K562 (cell line): ENCODE measurements around the gene PIM3. TPM values are rescaled to one million over a fixed set of nuclear protein-coding genes. Genes with fewer than 3 reads are reported as not detected.
A peak's percentile ranks its signal among the peaks of the same experiment; 100 is the strongest.

Experiments used
- ARNT ChIP-seq, 2 experiments: fragments of 450-650 bp; IDR thresholded peaks; 2 replicates each; pipeline ENCODE4 v1.6.1; 2016; ENCODE audit warnings: mild to moderate bottlenecking in 1 of 2
- CREBBP ChIP-seq: IDR thresholded peaks from one replicate; pipeline ENCODE4 v1.6.1; 2012; ENCODE audit warnings: low read depth, mild to moderate bottlenecking, control low read depth, inconsistent platforms, low read length
- CREM ChIP-seq: IDR thresholded peaks from 2 replicates; pipeline ENCODE4 v1.6.1; 2014; ENCODE audit warnings: antibody characterized with exemption, low read depth
- ETV6 ChIP-seq, 3 experiments: fragments of 150-350 bp in 1 of 3; sonication (generic) in 1 of 3; formaldehyde crosslinking in 1 of 3; IDR thresholded peaks; 2 replicates each; pipeline versions ENCODE4 v1.6.1 to v1.8.0; 2014 to 2022; ENCODE audit warnings: borderline replicate concordance in 2 of 3, low read depth in 2 of 3, antibody characterized with exemption in 1 of 3, low read length in 1 of 3, mild to moderate bottlenecking in 1 of 3, missing genetic modification reagents in 1 of 3
- ILF3 ChIP-seq: fragments of 450-650 bp; IDR thresholded peaks from 2 replicates; pipeline ENCODE4 v1.6.1; 2018; ENCODE audit warnings: antibody characterized with exemption, mild to moderate bottlenecking, moderate library complexity, borderline replicate concordance
- NR0B1 ChIP-seq: fragments of 450-650 bp; IDR thresholded peaks from one replicate; pipeline ENCODE4 v1.6.1; 2018; ENCODE audit warnings: mild to moderate bottlenecking, moderate library complexity; ENCODE audit not compliant: partially characterized antibody
- NR4A1 ChIP-seq, 2 experiments: fragments of 250-450 bp in 1 of 2; fragments of 450-650 bp in 1 of 2; sonication (Bioruptor Pico) in 1 of 2; IDR thresholded peaks; 2 replicates each; pipeline versions ENCODE4 v1.4.0 to v1.6.1; 2016 to 2020; ENCODE audit warnings: mild to moderate bottlenecking in 2 of 2, missing compliant biosample characterization in 1 of 2, missing genetic modification characterization in 1 of 2, moderate library complexity in 1 of 2
- PBX2 ChIP-seq, 2 experiments: IDR thresholded peaks in 1 of 2; conservative IDR thresholded peaks in 1 of 2; 2 replicates each; pipeline ENCODE4 v1.6.1; 2016; ENCODE audit warnings: low read depth in 2 of 2, mild to moderate bottlenecking in 1 of 2, missing compliant biosample characterization in 1 of 2, missing genetic modification characterization in 1 of 2, moderate library complexity in 1 of 2
- PHF21A ChIP-seq: fragments of 450-650 bp; IDR thresholded peaks from 2 replicates; pipeline ENCODE4 v1.6.1; 2017; ENCODE audit warnings: low read depth, borderline replicate concordance
- PHTF2 ChIP-seq: fragments of 250-450 bp; sonication (Bioruptor Pico); IDR thresholded peaks from 2 replicates; pipeline ENCODE4 v1.5.0; 2021; ENCODE audit warnings: mild to moderate bottlenecking
- RBM14 ChIP-seq: fragments of 200-400 bp; formaldehyde crosslinking; IDR thresholded peaks from 2 replicates; pipeline ENCODE4 v1.6.1; 2018; ENCODE audit warnings: low read depth, mild to moderate bottlenecking, low read length, moderate library complexity, borderline replicate concordance; ENCODE audit not compliant: insufficient read depth
- RFX7 ChIP-seq: fragments of 250-450 bp; sonication (Bioruptor Pico); IDR thresholded peaks from 2 replicates; pipeline ENCODE4 v1.5.1; 2021; ENCODE audit warnings: mild to moderate bottlenecking
- SNRNP70 ChIP-seq: fragments of 200-400 bp; formaldehyde crosslinking; optimal IDR thresholded peaks from 2 replicates; pipeline ENCODE3; 2017; ENCODE audit warnings: low read depth, low read length
- SREBF2 ChIP-seq: sonication (generic); formaldehyde crosslinking; IDR thresholded peaks from 2 replicates; pipeline ENCODE4 v1.4.0; 2020; ENCODE audit warnings: mild to moderate bottlenecking, missing genetic modification reagents
- TRIM24 ChIP-seq, 2 experiments: fragments of 450-650 bp; IDR thresholded peaks; 2 replicates each; pipeline ENCODE4 v1.6.1; 2016
- VEZF1 ChIP-seq: fragments of 200-800 bp; sonication (Bioruptor generic); IDR thresholded peaks from 2 replicates; pipeline ENCODE4 v1.6.1; 2017; ENCODE audit warnings: missing genetic modification characterization, missing compliant biosample characterization
- ZBTB34 ChIP-seq: fragments of 250-450 bp; sonication (Bioruptor Pico); IDR thresholded peaks from 2 replicates; pipeline ENCODE4 v1.8.0; 2021; ENCODE audit warnings: mild to moderate bottlenecking, moderate library complexity
- ZNF12 ChIP-seq: sonication (generic); formaldehyde crosslinking; IDR thresholded peaks from 2 replicates; pipeline ENCODE4 v1.4.0; 2020; ENCODE audit warnings: mild to moderate bottlenecking, missing genetic modification reagents
- ZNF263 ChIP-seq: sonication (generic); formaldehyde crosslinking; IDR thresholded peaks from 2 replicates; pipeline ENCODE4 v1.8.0; 2022; ENCODE audit warnings: mild to moderate bottlenecking, missing genetic modification reagents, borderline replicate concordance
- polyA plus RNA-seq, 8 experiments: library from polyadenylated mRNA; depleted of rRNA in 4 of 8; stranded (reverse) in 5 of 8; unstranded in 3 of 8; fragments of >200 nt; fragmentation: Nextera tagmentation in 2 of 8; fragmentation: Illumina TruSeq in 1 of 8; extraction: Ambion mirVana in 2 of 8; extraction: Trizol in 1 of 8; gene quantifications; 2 replicates each; pipeline versions ENCODE4 v1.2.1 to v1.2.3, GENCODE V29; 2011 to 2014; ENCODE audit warnings: inconsistent platforms in 1 of 8, missing spikeins in 1 of 8
- total RNA-seq, 7 experiments: library from RNA; depleted of rRNA in 6 of 7; stranded (reverse); fragments of >200 nt in 6 of 7; fragmentation: Illumina TruSeq in 2 of 7; extraction: Trizol in 2 of 7; gene quantifications; 2 replicates each; pipeline versions ENCODE4 v1.2.1 to v1.2.3, GENCODE V29; 2011 to 2021; ENCODE audit warnings: low replicate concordance in 1 of 7

The PIM3 gene
- total and polyA plus RNA-seq, 9 of the 15 experiments (the other 6 are each of a cell fraction or from before 2014, with no cell fraction given): 0.24 to 40.5 (median 5.3) TPM

- no peak for TF ChIP-seq NR4A1 (CRISPR knock-in tag; IDR thresholded peaks at IDR 0.05)
- TF ChIP-seq NR4A1 (tag; IDR thresholded peaks at IDR 0.05): no peak
- TF ChIP-seq ILF3: no peak
- no peak for TF ChIP-seq CREBBP
- no peak for TF ChIP-seq ZNF12
- no peak for TF ChIP-seq ARNT (IDR thresholded peaks at IDR 0.05)
- TF ChIP-seq PHTF2 (CRISPR knock-in tag): no peak
- no peak for TF ChIP-seq RBM14
- TF ChIP-seq ETV6 (IDR thresholded peaks at IDR 0.05; ENCODE audit: borderline replicate concordance in 1 of 2, low read depth in 2 of 2, low read length in 1 of 2): no peak
- TF ChIP-seq ETV6 (CRISPR knock-in tag; IDR thresholded peaks at IDR 0.05; ENCODE audit: borderline replicate concordance): no peak
- no peak for TF ChIP-seq NR0B1
- TF ChIP-seq ZNF263 (CRISPR knock-in tag): no peak
- TF ChIP-seq VEZF1 (CRISPR knock-in tag): peak; percentile 79
- TF ChIP-seq CREM: no peak; the same call in 1 of the 2 replicates
- peak; percentile 35; the same call in 1 of the 2 replicates for TF ChIP-seq PHF21A
- no peak for TF ChIP-seq SREBF2 (CRISPR knock-in tag)
- no peak for TF ChIP-seq RFX7
- TF ChIP-seq SNRNP70: no peak
- TF ChIP-seq TRIM24 (IDR thresholded peaks at IDR 0.05): no peak
- no peak for TF ChIP-seq PBX2 (CRISPR knock-in tag; IDR thresholded peaks at IDR 0.05; ENCODE audit: low read depth)
- TF ChIP-seq PBX2 (tag; conservative IDR thresholded peaks at IDR 0.05; ENCODE audit: low read depth): no peak
- TF ChIP-seq ZBTB34 (CRISPR knock-in tag): no peak
These were observed at the start of gene PIM3 (continued) for GRCh38 chr22:49960159-49961004.
